HCEC 1CT (cell line): ENCODE data around the gene EZH1.
"Not testable (repeated sequence)": the region's sequence is repeated elsewhere in the genome, so short reads cannot be mapped to it uniquely, and the experiment has no call there.

ENCODE experiments used
- DNase-seq: peaks from one replicate; pipeline ENCODE4 v3.0.0-alpha.2; 2017

Gene EZH1

GRCh38 chr17:42769964-42770363 lies 25.1 kb upstream of the EZH1 start:
- not testable (repeated sequence) for DNase-seq

GRCh38 chr17:42768006-42768405 lies 23.2 kb upstream of the EZH1 start:
- DNase-seq = not testable (repeated sequence)

GRCh38 chr17:42767512-42767911 lies 22.7 kb upstream of the EZH1 start:
- DNase-seq = no peak

GRCh38 chr17:42766124-42766523 lies 21.3 kb upstream of the EZH1 start:
- DNase-seq = no peak

GRCh38 chr17:42761638-42762037 lies 16.8 kb upstream of the EZH1 start:
- no peak for DNase-seq

- DNase-seq = no peak
Observed at GRCh38 chr17:42760652-42761581, 16.1 kb upstream of the EZH1 start, which contains the start of gene RAMP2. RAMP2 (plus strand) TSS chr17:42761227; CDS start chr17:42761262, 35 bp downstream.

GRCh38 chr17:42759982-42760651 lies 15.3 kb upstream of the EZH1 start:
- DNase-seq = no peak

- no peak for DNase-seq
Observed at GRCh38 chr17:42754782-42755181, 9.9 kb upstream of the EZH1 start.

GRCh38 chr17:42751628-42752027 lies 6.8 kb upstream of the EZH1 start:
- DNase-seq = no peak

GRCh38 chr17:42750739-42751344 lies 6.0 kb upstream of the EZH1 start:
- DNase-seq = no peak

- no peak for DNase-seq
Observed at GRCh38 chr17:42748908-42749798, 4.3 kb upstream of the EZH1 start.

GRCh38 chr17:42748202-42748907 lies 3.5 kb upstream of the EZH1 start:
- DNase-seq = no peak

GRCh38 chr17:42744283-42744805 lies 496 bp downstream of the EZH1 start:
- peak; percentile 43 for DNase-seq

GRCh38 chr17:42743595-42744282 lies 1.1 kb downstream of the EZH1 start:
- DNase-seq = no peak

GRCh38 chr17:42742916-42743315 lies 1.9 kb downstream of the EZH1 start:
- DNase-seq = not testable (repeated sequence)

GRCh38 chr17:42740699-42741098 lies 4.1 kb downstream of the EZH1 start:
- no peak for DNase-seq

GRCh38 chr17:42725143-42725542 lies 19.7 kb downstream of the EZH1 start:
- no peak for DNase-seq

GRCh38 chr17:42723636-42724035 lies 21.2 kb downstream of the EZH1 start:
- no peak for DNase-seq

- DNase-seq = peak; percentile 64
Observed at GRCh38 chr17:42720996-42721583, 23.8 kb downstream of the EZH1 start.

GRCh38 chr17:42709561-42709960 lies 35.3 kb downstream of the EZH1 start:
- no peak for DNase-seq

- no peak for DNase-seq
Observed at GRCh38 chr17:42708588-42708987, 36.3 kb downstream of the EZH1 start.
